Osteocyte (in vitro differentiated cells): ENCODE measurements around the gene CLNK. TPM values are rescaled to one million over a fixed set of nuclear protein-coding genes. Genes with fewer than 3 reads are reported as not detected.

ENCODE experiments used
- DNase-seq: peaks from one replicate; pipeline ENCODE4 v3.0.0; 2021; ENCODE audit warnings: mixed read lengths; ENCODE audit not compliant: unreplicated experiment; ENCODE audit errors: extremely low spot score
- H3K27ac Mint-ChIP-seq: one replicate; pipeline ENCODE4 v1.8.0; 2021; ENCODE audit warnings: mild to moderate bottlenecking, mixed read lengths; ENCODE audit not compliant: unreplicated experiment
- H3K27me3 Mint-ChIP-seq: one replicate; pipeline ENCODE4 v1.8.0; 2021; ENCODE audit warnings: mixed read lengths; ENCODE audit not compliant: unreplicated experiment
- H3K36me3 Mint-ChIP-seq: one replicate; pipeline ENCODE4 v1.8.0; 2021; ENCODE audit warnings: mixed read lengths; ENCODE audit not compliant: unreplicated experiment
- H3K4me1 Mint-ChIP-seq: one replicate; pipeline ENCODE4 v1.8.0; 2021; ENCODE audit warnings: mixed read lengths; ENCODE audit not compliant: unreplicated experiment
- H3K4me3 Mint-ChIP-seq: one replicate; pipeline ENCODE4 v1.8.0; 2021; ENCODE audit warnings: mild to moderate bottlenecking, moderate library complexity, mixed read lengths; ENCODE audit not compliant: unreplicated experiment
- H3K9me3 Mint-ChIP-seq: one replicate; pipeline ENCODE4 v1.8.0; 2021; ENCODE audit warnings: mixed read lengths; ENCODE audit not compliant: unreplicated experiment
- CTCF ChIP-seq: fragments of 200-600 bp; sonication (generic); IDR thresholded peaks from 2 replicates; pipeline ENCODE4 v1.5.0; 2021; ENCODE audit warnings: antibody characterized with exemption, mild to moderate bottlenecking, moderate library complexity
- long read RNA-seq: library from polyadenylated mRNA; unstranded; transcript quantifications from one replicate; pipeline ENCODE4 v2.0.0, GENCODE V29; 2021
- total RNA-seq: library from RNA; stranded (reverse); gene quantifications from 2 replicates; pipeline ENCODE4 v1.2.1, GENCODE V29; 2021

The CLNK gene
- total RNA-seq = not detected in 2 replicates
- long read RNA-seq, partial matches to known transcripts = 1 of 1 reads
- long read RNA-seq, other reads (novel, unspliced or antisense) = 0 of 1 reads

- H3K4me1 Mint-ChIP-seq = no peaks in the 10 kb centered on the region
- no peak for DNase-seq
- H3K9me3 Mint-ChIP-seq = no peaks in the 10 kb centered on the region
- no peak within 1 kb of the TSS for H3K4me3 Mint-ChIP-seq
- no peaks in the 10 kb centered on the region for H3K36me3 Mint-ChIP-seq
- TF ChIP-seq CTCF = no peak
- peaks cover 3% of the 10 kb centered on the region for H3K27me3 Mint-ChIP-seq
- no peak within 1 kb of the TSS for H3K27ac Mint-ChIP-seq
These were observed at the start of gene CLNK for GRCh38 chr4:10684631-10685030. TSS of gene CLNK (minus strand) at chr4:10684768. CDS start at chr4:10667869, 16,899 bp downstream.

DNA sequence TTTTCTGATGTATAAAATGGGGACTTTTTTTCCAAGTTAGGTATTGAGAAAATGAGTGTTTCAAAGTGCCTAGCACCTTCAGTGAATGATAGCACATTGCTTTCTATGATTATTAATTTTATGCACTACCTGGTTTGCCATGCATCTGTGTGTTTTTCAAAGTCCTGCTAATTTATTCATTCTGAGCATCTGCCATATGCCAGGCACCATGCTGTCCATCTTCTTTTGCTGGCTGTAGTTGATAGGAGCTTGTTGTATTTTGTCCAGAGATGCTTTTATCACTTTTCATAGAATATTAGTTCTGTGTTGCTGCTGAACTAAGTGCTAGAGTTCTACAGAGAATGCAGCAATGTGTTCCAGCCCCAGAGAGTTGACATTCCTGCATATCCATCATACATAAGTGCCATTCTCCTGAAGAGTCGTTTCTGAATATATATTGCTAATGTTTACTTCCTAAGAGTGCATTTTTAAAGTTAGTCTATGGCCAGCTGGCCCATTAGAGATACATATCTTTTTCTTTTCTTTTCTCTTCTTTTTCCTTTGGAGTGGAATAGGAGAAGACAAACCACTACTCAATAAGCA, 49.0 kb upstream of the CLNK start:
- no peak for DNase-seq
- no peaks in the 10 kb centered on the region for H3K4me1 Mint-ChIP-seq
- H3K36me3 Mint-ChIP-seq = no peaks in the 10 kb centered on the region
- TF ChIP-seq CTCF = no peak
- no peak overlapping the region for H3K27ac Mint-ChIP-seq
- H3K4me3 Mint-ChIP-seq = no peak overlapping the region
- H3K9me3 Mint-ChIP-seq = no peaks in the 10 kb centered on the region
- H3K27me3 Mint-ChIP-seq = peaks cover 10% of the 10 kb centered on the region

DNA sequence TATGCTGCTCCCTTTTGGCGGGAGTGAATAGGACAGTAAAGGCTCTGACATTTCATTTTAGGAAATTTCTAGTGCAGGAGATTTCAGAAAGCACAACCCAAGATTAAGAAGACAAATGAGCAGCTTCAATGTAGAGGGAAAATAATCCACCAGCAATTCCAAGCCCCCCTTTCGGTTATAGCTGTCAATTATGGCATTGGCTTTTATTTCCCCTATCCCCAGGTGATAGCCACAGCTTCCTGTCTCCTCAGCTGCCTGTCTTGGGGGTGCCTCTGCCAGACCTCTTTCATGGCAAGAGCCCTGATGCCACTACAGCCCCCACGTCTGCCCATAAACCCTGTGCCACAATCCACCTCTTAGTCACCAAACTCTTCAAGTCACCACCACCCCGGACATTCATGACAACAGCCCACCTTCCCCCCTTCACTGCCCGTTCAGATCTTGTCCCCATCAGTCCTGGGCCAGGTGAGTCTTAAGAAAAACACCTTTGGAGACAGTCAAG, 48.4 kb upstream of the CLNK start:
- DNase-seq = no peak
- Mint-ChIP-seq H3K4me3 (no peak overlapping the region), H3K9me3 (no peaks in the 10 kb centered on the region), H3K4me1 (no peaks in the 10 kb centered on the region), H3K36me3 (no peaks in the 10 kb centered on the region), H3K27me3 (peaks cover 10% of the 10 kb centered on the region), H3K27ac (no peak overlapping the region)
- no peak for TF ChIP-seq CTCF

DNA sequence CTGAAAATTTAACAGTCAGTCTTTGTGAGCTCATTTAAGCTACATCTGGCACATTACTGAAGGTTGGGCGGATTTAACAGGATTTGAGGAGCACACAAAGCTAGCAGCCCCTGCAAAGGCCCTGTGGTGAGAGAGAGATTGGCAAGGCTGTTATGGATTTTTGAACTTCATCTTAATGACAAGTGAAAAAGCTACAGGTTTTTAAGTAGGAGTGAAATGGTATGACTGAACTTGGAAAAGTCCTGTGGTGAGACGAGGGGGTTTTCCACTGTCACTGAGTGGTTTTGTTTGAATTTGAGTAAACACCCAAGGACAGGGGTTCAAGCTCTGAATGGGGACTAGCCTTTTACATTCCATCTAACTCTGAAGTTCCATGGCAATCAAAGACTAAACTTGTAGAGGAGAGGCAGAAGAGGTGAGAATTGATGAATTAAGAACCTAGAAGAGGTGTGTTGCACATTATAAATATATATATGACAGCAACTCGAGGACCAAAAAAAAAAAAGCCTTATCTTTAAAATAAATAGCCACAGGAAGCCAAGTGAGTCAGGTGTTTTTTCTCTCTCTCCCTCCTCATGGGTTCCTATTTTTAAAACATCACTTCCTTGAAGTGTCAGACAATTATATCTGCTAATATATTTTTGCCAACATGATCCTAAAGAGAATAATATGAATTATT, 47.8 kb upstream of the CLNK start:
- Mint-ChIP-seq H3K4me1 (no peaks in the 10 kb centered on the region), H3K36me3 (no peaks in the 10 kb centered on the region)

More for the DNA sequence above, 47.8 kb upstream of the CLNK start:
- no peak for DNase-seq
- H3K27me3 Mint-ChIP-seq = peaks cover 10% of the 10 kb centered on the region
- no peaks in the 10 kb centered on the region for H3K9me3 Mint-ChIP-seq
- no peak overlapping the region for H3K4me3 Mint-ChIP-seq
- H3K27ac Mint-ChIP-seq = no peak overlapping the region
- no peak for TF ChIP-seq CTCF
